Lung (tissue), 12 donors: ENCODE data around the gene MLN. TPM values are rescaled to one million over a fixed set of nuclear protein-coding genes. Genes with fewer than 3 reads are reported as not detected.

ENCODE experiments used
- ATAC-seq: fragments of 200-7000 bp; cut with Tn5 transposase; one replicate; pipeline ENCODE4 v1.9.1; 2020; ENCODE audit warnings: moderate number of reproducible peaks; ENCODE audit not compliant: insufficient read depth, low FRiP score
- DNase-seq, 3 donors: peaks; one replicate each; pipeline ENCODE4 v3.0.0-alpha.2; 2013 to 2017
- H3K27ac ChIP-seq, 2 donors: one replicate each; pipeline ENCODE4 v1.5.1; 2013; ENCODE audit warnings: mild to moderate bottlenecking in 2 of 2, moderate library complexity in 2 of 2, control low read depth in 1 of 2, inconsistent platforms in 1 of 2, low read depth in 1 of 2, low read length in 1 of 2
- H3K27me3 ChIP-seq, 3 donors: one replicate each; pipeline ENCODE4 v1.5.1; 2013; ENCODE audit warnings: low read length in 2 of 3; ENCODE audit not compliant: control insufficient read depth in 3 of 3, insufficient read depth in 3 of 3
- H3K36me3 ChIP-seq, 4 donors: one replicate each; pipeline ENCODE4 v1.5.1; 2013; ENCODE audit warnings: low read length in 4 of 4, mild to moderate bottlenecking in 1 of 4, moderate library complexity in 1 of 4; ENCODE audit not compliant: control insufficient read depth in 4 of 4, insufficient read depth in 4 of 4
- H3K4me1 ChIP-seq, 5 donors: one replicate each; pipeline ENCODE4 v1.5.1; 2013; ENCODE audit warnings: low read length in 5 of 5, mild to moderate bottlenecking in 2 of 5, moderate library complexity in 1 of 5; ENCODE audit not compliant: control insufficient read depth in 5 of 5, insufficient read depth in 5 of 5
- H3K4me3 ChIP-seq: one replicate; pipeline ENCODE4 v1.5.1; 2013; ENCODE audit warnings: mild to moderate bottlenecking, control low read depth, moderate library complexity
- H3K9ac ChIP-seq, 2 donors: one replicate each; pipeline ENCODE4 v1.5.1; 2013; ENCODE audit warnings: low read length in 2 of 2, control low read depth in 1 of 2; ENCODE audit not compliant: insufficient read depth in 1 of 2
- H3K9me3 ChIP-seq, 4 donors: one replicate each; pipeline ENCODE4 v1.5.1; 2013; ENCODE audit warnings: low read length in 3 of 4, mild to moderate bottlenecking in 1 of 4, moderate library complexity in 1 of 4; ENCODE audit not compliant: control insufficient read depth in 4 of 4, insufficient read depth in 3 of 4
- CTCF ChIP-seq: IDR thresholded peaks from 2 replicates; pipeline ENCODE4 v1.5.1; 2012; ENCODE audit warnings: mild to moderate bottlenecking; ENCODE audit errors: control extremely low read depth, extremely low read depth
- WGBS, 2 donors: extraction: QIAGEN DNeasy Blood & Tissue Kit; methylation state at CpG; one replicate each; pipeline ENCODE4 v1.1.7; 2013; 5-methylcytosine and 5-hydroxymethylcytosine counted together
- polyA plus RNA-seq, 2 donors: library from polyadenylated mRNA; stranded (reverse); fragments of 200-250 nt; gene quantifications; one replicate each; pipeline ENCODE4 v1.2.1, GENCODE V29; 2013
- total RNA-seq, 2 donors: library from RNA; depleted of rRNA in 1 of 2; stranded (reverse); fragments of >200 nt in 1 of 2; gene quantifications; one replicate each; pipeline ENCODE4 v1.2.1, GENCODE V29; 2014 to 2021
- donor health status: control.
- donor health status: control.
- donor health status: Bipolar disorder and iron deficiency.
- donor health status: healthy.
- donor health status: DM: yes; HTN: yes; CAD: no.

Gene MLN
- total and polyA plus RNA-seq, 4 donors, result not detected

GRCh38 chr6:33783781-33784520 is 19.9 kb downstream of the MLN start:
- H3K4me3 ChIP-seq, result no peak overlapping the region
- no peak for TF ChIP-seq CTCF
- H3K4me1 ChIP-seq, result peaks cover 12 to 31% (median 17%) of the 10 kb centered on the region in 5 donors
- peaks cover 3 to 64% (median 47%) of the 10 kb centered on the region in 4 donors for H3K36me3 ChIP-seq
- H3K9ac ChIP-seq, result no peak overlapping the region
- H3K27ac ChIP-seq, result no peak overlapping the region
- no peaks in the 10 kb centered on the region for H3K27me3 ChIP-seq
- ATAC-seq (no peak), DNase-seq (no peak)
- no peaks in the 10 kb centered on the region for H3K9me3 ChIP-seq
- 94 to 97% methylated on average over 10 of the region's 10 CpGs for WGBS, 2 donors

GRCh38 chr6:33782561-33782960 is 21.2 kb downstream of the MLN start:
- H3K27me3 ChIP-seq, result no peaks in the 10 kb centered on the region
- H3K9ac ChIP-seq, result no peak overlapping the region
- H3K9me3 ChIP-seq, result no peaks in the 10 kb centered on the region
- peaks cover 11 to 73% (median 56%) of the 10 kb centered on the region in 4 donors for H3K36me3 ChIP-seq
- no peak for TF ChIP-seq CTCF
- DNase-seq, result no peak
- 97% methylated on average over 5 of the region's 5 CpGs for whole genome bisulfite sequencing, 2 donors
- peaks cover 8 to 26% (median 15%) of the 10 kb centered on the region in 5 donors for H3K4me1 ChIP-seq
- ATAC-seq, result no peak
- H3K27ac ChIP-seq, result no peak overlapping the region
- no peak overlapping the region for H3K4me3 ChIP-seq

DNA sequence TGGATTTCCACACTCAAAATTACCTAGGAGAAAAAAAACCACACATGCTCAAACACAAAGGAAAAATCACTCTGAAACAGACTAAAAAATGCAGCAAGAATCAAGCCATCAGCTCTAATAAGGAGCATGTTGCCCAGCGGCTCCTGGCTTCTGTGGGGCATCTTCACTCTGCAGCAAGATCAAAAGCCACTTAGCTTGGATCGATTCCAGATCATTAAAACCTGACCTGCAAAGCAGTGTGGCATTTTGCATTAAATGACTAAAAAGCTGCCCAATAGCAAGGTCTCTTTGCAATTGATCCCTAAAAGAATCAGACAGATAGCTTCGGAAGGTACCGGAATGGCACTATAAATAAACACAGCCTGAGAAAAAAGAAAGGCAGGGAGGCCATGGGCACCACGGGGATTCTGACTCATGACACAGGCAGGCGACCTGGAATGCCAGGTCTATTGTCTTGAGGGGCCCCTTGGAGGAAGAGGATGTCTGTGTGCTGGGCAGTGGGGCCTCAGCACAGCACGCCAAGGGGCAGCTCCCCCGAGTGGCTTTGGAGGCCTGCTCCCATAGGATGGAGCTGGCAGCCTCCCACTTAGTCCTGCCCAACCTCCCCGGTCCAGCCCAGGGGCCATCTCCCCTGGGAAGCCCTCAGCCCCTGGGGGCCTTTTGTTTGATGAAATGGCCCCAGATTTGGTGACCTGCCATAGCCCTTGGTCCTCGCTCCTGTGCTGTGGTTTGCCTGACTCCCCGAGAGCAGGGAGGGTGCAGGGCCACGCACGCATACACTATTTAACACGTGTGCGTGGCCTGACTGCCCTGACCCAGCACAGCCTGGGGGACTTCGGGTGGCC is 22.4 kb downstream of the MLN start:
- peaks cover 22 to 75% (median 64%) of the 10 kb centered on the region in 4 donors for H3K36me3 ChIP-seq
- no peaks in the 10 kb centered on the region for H3K27me3 ChIP-seq
- 75 to 84% methylated on average over 16 of the region's 16 CpGs for WGBS, 2 donors
- no peak for ATAC-seq
- peaks cover 3 to 14% (median 5%) of the 10 kb centered on the region in 5 donors for H3K4me1 ChIP-seq
- no peak overlapping the region for H3K4me3 ChIP-seq
- no peak for DNase-seq
- TF ChIP-seq CTCF, result no peak
- no peaks in the 10 kb centered on the region for H3K9me3 ChIP-seq
- H3K9ac ChIP-seq, result no peak overlapping the region
- no peak overlapping the region for H3K27ac ChIP-seq
